ENCODE results near the gene TRAF3IP3.

- no peak for TF ChIP-seq POLR2A (IDR thresholded peaks at IDR 0.05)
- TF ChIP-seq CTCF (IDR thresholded peaks at IDR 0.05): no peak
These were observed 12.5 kb downstream of the TRAF3IP3 start for GRCh38 chr1:209768354-209768774.

Measured in vagina (tissue), 2 donors.